ENCODE measurements around the gene REEP2.

DNA sequence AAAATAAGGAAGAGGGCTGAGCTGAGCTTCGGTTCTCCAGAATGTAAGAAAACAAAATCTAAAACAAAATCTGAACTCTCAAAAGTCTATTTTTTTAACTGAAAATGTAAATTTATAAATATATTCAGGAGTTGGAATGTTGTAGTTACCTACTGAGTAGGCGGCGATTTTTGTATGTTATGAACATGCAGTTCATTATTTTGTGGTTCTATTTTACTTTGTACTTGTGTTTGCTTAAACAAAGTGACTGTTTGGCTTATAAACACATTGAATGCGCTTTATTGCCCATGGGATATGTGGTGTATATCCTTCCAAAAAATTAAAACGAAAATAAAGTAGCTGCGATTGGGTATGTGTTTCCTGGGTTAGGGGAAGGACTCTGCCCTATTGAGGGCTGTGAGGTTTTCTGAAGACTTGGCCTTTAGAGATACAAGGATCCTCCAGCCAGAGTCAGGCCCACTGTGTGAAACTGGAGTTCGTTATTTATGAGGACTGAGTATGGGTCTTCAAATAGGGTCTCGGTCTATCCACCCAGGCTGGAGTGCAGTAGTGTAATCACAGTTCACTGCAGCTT lies 30.2 kb downstream of the REEP2 start:
- TF ChIP-seq, protein P1, sequence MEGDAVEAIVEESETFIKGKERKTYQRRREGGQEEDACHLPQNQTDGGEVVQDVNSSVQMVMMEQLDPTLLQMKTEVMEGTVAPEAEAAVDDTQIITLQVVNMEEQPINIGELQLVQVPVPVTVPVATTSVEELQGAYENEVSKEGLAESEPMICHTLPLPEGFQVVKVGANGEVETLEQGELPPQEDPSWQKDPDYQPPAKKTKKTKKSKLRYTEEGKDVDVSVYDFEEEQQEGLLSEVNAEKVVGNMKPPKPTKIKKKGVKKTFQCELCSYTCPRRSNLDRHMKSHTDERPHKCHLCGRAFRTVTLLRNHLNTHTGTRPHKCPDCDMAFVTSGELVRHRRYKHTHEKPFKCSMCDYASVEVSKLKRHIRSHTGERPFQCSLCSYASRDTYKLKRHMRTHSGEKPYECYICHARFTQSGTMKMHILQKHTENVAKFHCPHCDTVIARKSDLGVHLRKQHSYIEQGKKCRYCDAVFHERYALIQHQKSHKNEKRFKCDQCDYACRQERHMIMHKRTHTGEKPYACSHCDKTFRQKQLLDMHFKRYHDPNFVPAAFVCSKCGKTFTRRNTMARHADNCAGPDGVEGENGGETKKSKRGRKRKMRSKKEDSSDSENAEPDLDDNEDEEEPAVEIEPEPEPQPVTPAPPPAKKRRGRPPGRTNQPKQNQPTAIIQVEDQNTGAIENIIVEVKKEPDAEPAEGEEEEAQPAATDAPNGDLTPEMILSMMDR (IDR thresholded peaks at IDR 0.05): no peak
- no peak for TF ChIP-seq POLR2A (IDR thresholded peaks at IDR 0.05)

All from uterus (tissue), 2 donors.